HL-60 (cell line): ENCODE measurements around the gene TBX10.

Experiments used
- DNase-seq, 2 experiments: peaks; one replicate each; pipeline ENCODE4 v3.0.0-alpha.2; 2010 to 2020; ENCODE audit warnings: low read depth in 1 of 2, low spot score in 1 of 2
- H3K27ac ChIP-seq: fragments of 250-450 bp; sonication (Bioruptor Pico); replicated peaks from 2 replicates; pipeline ENCODE4 v1.5.1; 2020; ENCODE audit warnings: mild to moderate bottlenecking, moderate library complexity
- H3K27me3 ChIP-seq: fragments of 250-450 bp; sonication (Bioruptor Pico); 2 replicates; pipeline ENCODE4 v1.5.1; 2021; ENCODE audit warnings: mild to moderate bottlenecking, moderate library complexity; ENCODE audit not compliant: insufficient read depth, poor library complexity, severe bottlenecking
- H3K4me3 ChIP-seq: replicated peaks from 2 replicates; pipeline ENCODE4 v1.5.1; 2011; ENCODE audit warnings: mild to moderate bottlenecking, control low read depth, low read length; ENCODE audit not compliant: insufficient read depth
- CTCF ChIP-seq: IDR thresholded peaks from one replicate; pipeline ENCODE4 v1.5.1; 2011; ENCODE audit warnings: low read length, control low read depth, inconsistent platforms; ENCODE audit not compliant: insufficient read depth
- GABPA ChIP-seq: IDR thresholded peaks from 2 replicates; pipeline ENCODE4 v1.6.1; 2012; ENCODE audit warnings: low read depth
- POLR2AphosphoS5 ChIP-seq: IDR thresholded peaks from 2 replicates; pipeline ENCODE4 v1.6.1; 2012; ENCODE audit warnings: low read depth
- REST ChIP-seq: IDR thresholded peaks from 2 replicates; pipeline ENCODE4 v1.6.1; 2012; ENCODE audit warnings: low read depth; ENCODE audit not compliant: insufficient replicate concordance
- SPI1 ChIP-seq: IDR thresholded peaks from 2 replicates; pipeline ENCODE4 v1.6.1; 2012; ENCODE audit warnings: low read depth, mild to moderate bottlenecking, borderline replicate concordance

The TBX10 gene

GRCh38 chr11:67632982-67633755 is 6.4 kb downstream of the TBX10 start:
- no peak for DNase-seq
- no peak overlapping the region for H3K27ac ChIP-seq
- H3K27me3 ChIP-seq, result no peaks in the 10 kb centered on the region
- H3K4me3 ChIP-seq, result no peak overlapping the region
- TF ChIP-seq SPI1, result no peak
- TF ChIP-seq POLR2AphosphoS5, result no peak
- no peak for TF ChIP-seq CTCF
- no peak for TF ChIP-seq REST
- TF ChIP-seq GABPA, result no peak

- TF ChIP-seq POLR2AphosphoS5 (no peak), SPI1 (no peak), CTCF (no peak), REST (no peak), GABPA (no peak)
- no peak for DNase-seq
- Histone ChIP-seq H3K4me3 (no peak overlapping the region), H3K27me3 (no peaks in the 10 kb centered on the region), H3K27ac (no peak overlapping the region)
Observed at GRCh38 chr11:67632175-67632981, 7.2 kb downstream of the TBX10 start.

GRCh38 chr11:67631853-67632174 is 7.7 kb downstream of the TBX10 start:
- Histone ChIP-seq H3K27ac (no peak overlapping the region), H3K4me3 (no peak overlapping the region), H3K27me3 (no peaks in the 10 kb centered on the region)
- no peak for DNase-seq
- no peak for TF ChIP-seq SPI1
- no peak for TF ChIP-seq GABPA
- TF ChIP-seq CTCF, result no peak
- TF ChIP-seq POLR2AphosphoS5, result no peak
- TF ChIP-seq REST, result no peak
